Uterus (tissue), 4 donors: Measurements from ENCODE around the gene CASKIN2. TPM values are rescaled to one million over a fixed set of nuclear protein-coding genes. Genes with fewer than 3 reads are reported as not detected.
A peak's percentile ranks its signal among the peaks of the same experiment; 100 is the strongest.

Source experiments
- DNase-seq, 2 donors: peaks; one replicate each; pipeline ENCODE4 v3.0.0-alpha.2; 2019 to 2020
- H3K27ac ChIP-seq, 2 donors: fragments of 200-600 bp; sonication (generic); 1 replicate in 1 of 2; 2 replicates in 1 of 2; pipeline ENCODE4 v1.5.1; 2016 to 2018
- H3K27me3 ChIP-seq, 2 donors: fragments of 200-600 bp; sonication (generic); one replicate each; pipeline ENCODE4 v1.5.1; 2018 to 2019; ENCODE audit warnings: control low read depth in 1 of 2
- H3K36me3 ChIP-seq, 2 donors: fragments of 200-600 bp; sonication (generic); one replicate each; pipeline ENCODE4 v1.5.1; 2019; ENCODE audit warnings: control low read depth in 1 of 2
- H3K4me1 ChIP-seq, 2 donors: fragments of 200-600 bp; sonication (generic); one replicate each; pipeline ENCODE4 v1.5.1; 2018 to 2019; ENCODE audit warnings: control low read depth in 1 of 2
- H3K4me3 ChIP-seq, 2 donors: fragments of 200-600 bp; sonication (generic); 1 replicate in 1 of 2; 2 replicates in 1 of 2; pipeline ENCODE4 v1.5.1; 2018 to 2019; ENCODE audit warnings: mild to moderate bottlenecking in 1 of 2
- H3K9me3 ChIP-seq, 2 donors: fragments of 200-600 bp; sonication (generic); one replicate each; pipeline ENCODE4 v1.5.1; 2019; ENCODE audit warnings: control low read depth in 1 of 2
- CTCF ChIP-seq, 4 experiments: fragments of 200-600 bp in 2 of 4; fragments of 450-650 bp in 2 of 4; sonication (generic) in 2 of 4; IDR thresholded peaks; one replicate each; pipeline ENCODE4 v1.5.1; 2016 to 2019; ENCODE audit warnings: antibody characterized with exemption in 4 of 4, mild to moderate bottlenecking in 2 of 4, moderate library complexity in 1 of 4
- POLR2A ChIP-seq, 2 donors: fragments of 450-650 bp; IDR thresholded peaks; one replicate each; pipeline ENCODE4 v1.6.1; 2016; ENCODE audit warnings: antibody characterized with exemption in 2 of 2, mild to moderate bottlenecking in 1 of 2, moderate library complexity in 1 of 2
- intact Hi-C: fragments of 100-400 bp; cut with DNase I; formaldehyde crosslinking; loops from one replicate; pipeline ENCODE4 v1.15.1; 2023; ENCODE audit warnings: low total_unique reads
- total RNA-seq, 4 donors: library from RNA; depleted of rRNA in 3 of 4; stranded (reverse); fragments of >200 nt in 3 of 4; gene quantifications; one replicate each; pipeline versions ENCODE4 v1.1.0 to v1.2.4, GENCODE V29; 2014 to 2023
- donor health status: DM: yes; HTN: yes; CAD: no.

CASKIN2 gene
- total RNA-seq, 4 donors from 2014 or later: 7.4 to 122 (median 15.5) TPM

DNA sequence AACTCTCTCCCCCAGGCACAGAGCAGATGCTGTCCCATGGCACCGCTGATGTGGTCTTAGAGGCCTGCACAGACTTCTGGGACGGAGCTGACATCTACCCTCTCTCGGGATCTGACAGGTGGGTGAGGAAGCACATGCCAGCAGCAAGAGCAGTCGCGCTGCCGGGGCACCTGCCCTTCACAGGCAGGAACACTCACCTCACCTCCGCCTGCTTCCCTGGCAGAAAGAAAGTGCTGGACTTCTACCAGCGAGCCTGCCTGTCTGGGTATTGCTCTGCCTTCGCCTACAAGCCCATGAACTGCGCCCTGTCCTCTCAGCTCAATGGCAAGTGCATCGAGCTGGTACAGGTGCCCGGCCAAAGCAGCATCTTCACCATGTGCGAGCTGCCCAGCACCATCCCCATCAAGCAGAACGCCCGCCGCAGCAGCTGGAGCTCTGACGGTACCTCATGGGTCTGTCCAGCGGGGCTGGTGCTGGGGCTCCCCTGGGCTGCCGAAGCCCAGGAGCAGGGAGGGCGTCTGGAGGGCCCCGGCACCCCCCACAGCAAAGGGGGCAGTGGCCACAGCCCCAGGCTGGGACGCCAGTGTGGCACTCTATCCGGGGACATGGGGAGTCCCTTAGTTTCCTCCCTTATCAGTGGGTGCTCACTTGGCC is 21.7 kb downstream of the CASKIN2 start:
- no peak for DNase-seq
- Histone ChIP-seq H3K27me3 (no peaks in the 10 kb centered on the region), H3K4me1 (no peaks in the 10 kb centered on the region), H3K36me3 (no peaks in the 10 kb centered on the region), H3K4me3 (no peak overlapping the region), H3K9me3 (no peaks in the 10 kb centered on the region), H3K27ac (no peak overlapping the region)
- intact Hi-C loops: no loop called here
- no peak for TF ChIP-seq CTCF (IDR thresholded peaks at IDR 0.05)
- TF ChIP-seq POLR2A (IDR thresholded peaks at IDR 0.05): no peak

GRCh38 chr17:75492555-75493168 is 22.7 kb downstream of the CASKIN2 start:
- DNase-seq: no peak
- no peaks in the 10 kb centered on the region for H3K27me3 ChIP-seq

DNA sequence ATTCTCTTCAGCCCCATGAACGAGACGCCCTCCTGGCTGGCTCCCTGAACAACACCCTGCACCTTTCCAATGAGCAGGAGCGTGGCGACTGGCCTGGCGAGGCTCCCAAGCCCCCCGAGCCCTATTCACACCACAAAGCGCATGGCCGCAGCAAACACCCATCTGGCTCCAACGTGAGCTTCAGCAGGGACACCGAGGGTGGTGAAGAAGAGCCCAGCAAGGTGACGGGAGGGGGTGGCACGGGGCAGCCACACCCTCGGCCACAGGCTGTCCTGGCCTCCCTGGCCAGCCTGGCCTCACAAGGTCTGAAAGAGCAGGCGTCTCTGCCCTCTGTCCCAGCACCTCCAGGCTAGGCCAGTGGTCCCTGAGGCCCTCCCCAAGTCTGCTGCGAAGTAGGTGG is 23.7 kb downstream of the CASKIN2 start:
- no peaks in the 10 kb centered on the region for H3K27me3 ChIP-seq
- TF ChIP-seq CTCF (IDR thresholded peaks at IDR 0.05): no peak
- no peak for TF ChIP-seq POLR2A (IDR thresholded peaks at IDR 0.05)
- H3K36me3 ChIP-seq: no peaks in the 10 kb centered on the region
- no peak overlapping the region for H3K27ac ChIP-seq
- intact Hi-C loops: no loop called here
- no peaks in the 10 kb centered on the region for H3K4me1 ChIP-seq
- H3K4me3 ChIP-seq: no peak overlapping the region
- no peak for DNase-seq
- H3K9me3 ChIP-seq: no peaks in the 10 kb centered on the region

More at GRCh38 chr17:75492555-75493168, 22.7 kb downstream of the CASKIN2 start:
- no peak overlapping the region for H3K27ac ChIP-seq
- no peaks in the 10 kb centered on the region for H3K36me3 ChIP-seq
- TF ChIP-seq CTCF (IDR thresholded peaks at IDR 0.05) (no peak), POLR2A (IDR thresholded peaks at IDR 0.05) (no peak)
- H3K4me3 ChIP-seq: no peak overlapping the region
- H3K4me1 ChIP-seq: no peaks in the 10 kb centered on the region
- no peaks in the 10 kb centered on the region for H3K9me3 ChIP-seq
- intact Hi-C loops: no loop called here

DNA sequence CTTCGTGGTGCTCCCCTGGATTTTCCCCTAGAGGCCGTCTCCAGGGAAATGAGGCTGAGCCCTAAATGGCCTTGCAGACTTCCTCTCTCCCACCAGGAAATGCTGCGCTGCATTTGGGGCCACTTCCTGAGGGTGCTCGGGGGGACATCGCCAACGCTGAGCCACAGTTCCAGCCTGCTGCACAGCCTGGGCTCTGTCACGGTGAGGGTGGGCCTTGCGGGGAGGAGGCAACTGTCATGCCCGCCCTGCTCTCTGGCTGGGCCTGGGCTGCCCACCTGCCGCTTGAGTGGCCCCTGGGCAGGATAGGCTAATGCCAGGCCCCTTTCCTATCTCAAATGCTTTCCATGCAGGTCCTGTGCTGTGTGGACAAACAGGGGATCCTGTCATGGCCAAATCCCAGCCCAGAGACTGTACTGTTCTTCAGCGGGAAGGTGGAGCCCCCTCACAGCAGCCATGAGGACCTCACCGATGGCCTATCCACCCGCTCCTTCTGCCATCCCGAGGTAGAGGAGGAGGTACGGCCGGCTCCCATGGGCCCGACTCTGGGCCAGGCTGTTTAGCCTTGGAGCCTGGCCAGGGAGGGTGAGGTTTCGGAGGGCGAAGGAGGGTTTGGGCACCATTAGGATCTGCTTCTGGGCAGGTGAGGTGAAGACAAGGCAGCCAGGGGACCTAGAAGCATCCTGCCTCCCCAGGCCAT is 24.2 kb downstream of the CASKIN2 start:
- Histone ChIP-seq H3K27me3 (no peaks in the 10 kb centered on the region), H3K9me3 (no peaks in the 10 kb centered on the region), H3K36me3 (no peaks in the 10 kb centered on the region), H3K4me1 (no peaks in the 10 kb centered on the region), H3K27ac (no peak overlapping the region), H3K4me3 (no peak overlapping the region)
- intact Hi-C loops: no loop called here
- TF ChIP-seq POLR2A (IDR thresholded peaks at IDR 0.05): no peak
- TF ChIP-seq CTCF (IDR thresholded peaks at IDR 0.05): no peak
- DNase-seq: no peak

GRCh38 chr17:75490173-75490743 is 25.1 kb downstream of the CASKIN2 start:
- intact Hi-C loops: no loop called here
- H3K9me3 ChIP-seq: no peaks in the 10 kb centered on the region
- DNase-seq: no peak
- H3K36me3 ChIP-seq: no peaks in the 10 kb centered on the region
- H3K27ac ChIP-seq: peak overlapping the region; percentile 17 to 57
- TF ChIP-seq CTCF (IDR thresholded peaks at IDR 0.05) (no peak), POLR2A (IDR thresholded peaks at IDR 0.05) (no peak)
- no peak overlapping the region for H3K4me3 ChIP-seq
- no peaks in the 10 kb centered on the region for H3K4me1 ChIP-seq
- no peaks in the 10 kb centered on the region for H3K27me3 ChIP-seq
